H1 (cell line): ENCODE measurements around the gene ZMYND15. TPM values are rescaled to one million over a fixed set of nuclear protein-coding genes. Genes with fewer than 3 reads are reported as not detected.

Experiments used
- CTCF ChIA-PET: fragments of 300-600 bp; sonication (Branson Sonifier 250); formaldehyde crosslinking; loops from one replicate; lab custom pipeline; 2021; ENCODE audit not compliant: partially characterized antibody; lab: Charles Lee
- POLR2A ChIA-PET: fragments of 300-600 bp; sonication (Branson Sonifier 250); formaldehyde crosslinking; loops from one replicate; lab custom pipeline; 2021; ENCODE audit warnings: inconsistent platforms; ENCODE audit not compliant: partially characterized antibody; lab: Charles Lee
- DNase-seq, 2 experiments: peaks; one replicate each; pipeline versions ENCODE4 v3.0.0 to v3.0.0-alpha.2; 2010 to 2022; ENCODE audit warnings: low spot score in 2 of 2, low read depth in 1 of 2, mixed read lengths in 1 of 2
- FAIRE-seq: peaks from 2 replicates; lab custom pipeline; 2011; peaks lifted over from hg19 to GRCh38; lab: Jason Lieb, UNC
- H2AFZ ChIP-seq: 2 replicates; pipeline ENCODE4 v1.8.1; 2012; ENCODE audit warnings: low read length, inconsistent platforms
- H2AK5ac ChIP-seq: 2 replicates; pipeline ENCODE4 v1.6.1; 2013; ENCODE audit warnings: low read depth, low read length
- H2BK120ac ChIP-seq: replicated peaks from 2 replicates; pipeline ENCODE3; 2013; ENCODE audit warnings: low read depth, low read length, inconsistent platforms
- H2BK12ac ChIP-seq: 2 replicates; pipeline ENCODE4 v1.6.1; 2013; ENCODE audit warnings: low read depth, low read length
- H2BK15ac ChIP-seq: 2 replicates; pipeline ENCODE4 v1.6.1; 2013; ENCODE audit warnings: low read length
- H2BK20ac ChIP-seq: 2 replicates; pipeline ENCODE4 v1.6.1; 2013; ENCODE audit warnings: low read length
- H2BK5ac ChIP-seq: 2 replicates; pipeline ENCODE4 v1.6.1; 2013; ENCODE audit warnings: low read depth, low read length
- H3K14ac ChIP-seq: 2 replicates; pipeline ENCODE4 v1.6.1; 2013; ENCODE audit warnings: inconsistent platforms; ENCODE audit not compliant: insufficient read length
- H3K18ac ChIP-seq: 2 replicates; pipeline ENCODE4 v1.6.1; 2013; ENCODE audit warnings: low read length; ENCODE audit errors: extremely low read depth
- H3K23ac ChIP-seq: 2 replicates; pipeline ENCODE4 v1.6.1; 2013; ENCODE audit warnings: inconsistent platforms; ENCODE audit not compliant: insufficient read length
- H3K23me2 ChIP-seq: 2 replicates; pipeline ENCODE4 v1.6.1; 2013; ENCODE audit warnings: low read depth, low read length
- H3K27ac ChIP-seq: 2 replicates; pipeline ENCODE4 v1.6.1; 2011; ENCODE audit warnings: low read depth, low read length, inconsistent platforms
- H3K27me3 ChIP-seq, 4 experiments: replicated peaks in 1 of 4; 1 replicate in 1 of 4; 2 replicates in 3 of 4; pipeline versions ENCODE4 v1.6.1 to v1.8.1; 2011 to 2013; ENCODE audit warnings: low read length in 3 of 4, mild to moderate bottlenecking in 3 of 4, inconsistent platforms in 2 of 4, mixed read lengths in 2 of 4, moderate library complexity in 1 of 4; ENCODE audit not compliant: control insufficient read depth in 3 of 4, insufficient read depth in 3 of 4; ENCODE audit errors: extremely low read depth in 1 of 4
- H3K36me3 ChIP-seq, 4 experiments: 2 replicates each; pipeline versions ENCODE4 v1.6.1 to v1.8.1; 2011 to 2013; ENCODE audit warnings: mild to moderate bottlenecking in 4 of 4, low read length in 3 of 4, moderate library complexity in 2 of 4, control low read depth in 1 of 4, inconsistent platforms in 1 of 4; ENCODE audit not compliant: insufficient read depth in 4 of 4, control insufficient read depth in 2 of 4
- H3K4ac ChIP-seq: replicated peaks from 2 replicates; pipeline ENCODE3; 2013; ENCODE audit warnings: low read length, low read depth, mixed read lengths, inconsistent platforms; ENCODE audit not compliant: insufficient read length
- H3K4me1 ChIP-seq, 4 experiments: replicated peaks in 1 of 4; 1 replicate in 1 of 4; 2 replicates in 3 of 4; pipeline versions ENCODE4 v1.6.1 to v1.8.1; 2011 to 2013; ENCODE audit warnings: low read length in 3 of 4, inconsistent platforms in 2 of 4, mixed read lengths in 1 of 4; ENCODE audit not compliant: insufficient read depth in 4 of 4, control insufficient read depth in 3 of 4
- H3K4me2 ChIP-seq, 2 experiments: 2 replicates each; pipeline versions ENCODE4 v1.6.1 to v1.8.1; 2011 to 2013; ENCODE audit warnings: low read depth in 2 of 2, low read length in 2 of 2, control low read depth in 1 of 2, inconsistent platforms in 1 of 2, mild to moderate bottlenecking in 1 of 2; ENCODE audit not compliant: insufficient read depth in 1 of 2
- H3K4me3 ChIP-seq, 4 experiments: fragments of 200-600, 300-600 bp in 1 of 4; sonication (generic), shearing (Covaris generic), sonication (Bioruptor Twin) in 1 of 4; 2 replicates each; pipeline versions ENCODE4 v1.5.1 to v1.8.1; 2011 to 2016; ENCODE audit warnings: low read length in 4 of 4, low read depth in 3 of 4, control low read depth in 2 of 4, inconsistent platforms in 2 of 4, mild to moderate bottlenecking in 2 of 4, mixed read lengths in 1 of 4, moderate library complexity in 1 of 4; ENCODE audit not compliant: insufficient read depth in 2 of 4; ENCODE audit errors: extremely low read depth in 1 of 4
- H3K56ac ChIP-seq: replicated peaks from 2 replicates; pipeline ENCODE3; 2013; ENCODE audit warnings: low read depth, mild to moderate bottlenecking, mixed read lengths, low read length, inconsistent platforms; ENCODE audit not compliant: insufficient read length
- H3K79me1 ChIP-seq: 2 replicates; pipeline ENCODE4 v1.6.1; 2013; ENCODE audit warnings: low read depth, low read length, control low read depth
- H3K79me2 ChIP-seq, 2 experiments: 2 replicates each; pipeline versions ENCODE4 v1.6.1 to v1.8.1; 2012 to 2013; ENCODE audit warnings: low read length in 2 of 2, mild to moderate bottlenecking in 2 of 2, inconsistent platforms in 1 of 2; ENCODE audit not compliant: insufficient read depth in 2 of 2, control insufficient read depth in 1 of 2
- H3K9ac ChIP-seq, 4 experiments: replicated peaks in 1 of 4; 1 replicate in 1 of 4; 2 replicates in 3 of 4; pipeline versions ENCODE4 v1.6.1 to v1.8.1; 2011 to 2013; ENCODE audit warnings: low read depth in 3 of 4, low read length in 3 of 4, control low read depth in 2 of 4, mild to moderate bottlenecking in 2 of 4, moderate library complexity in 2 of 4, inconsistent platforms in 1 of 4; ENCODE audit errors: extremely low read depth in 1 of 4
- H3K9me3 ChIP-seq, 2 experiments: 2 replicates each; pipeline versions ENCODE4 v1.6.1 to v1.8.1; 2012 to 2013; ENCODE audit warnings: mild to moderate bottlenecking in 2 of 2, moderate library complexity in 2 of 2, control low read depth in 1 of 2, inconsistent platforms in 1 of 2, low read depth in 1 of 2, low read length in 1 of 2, mixed read lengths in 1 of 2; ENCODE audit not compliant: insufficient read depth in 2 of 2
- H4K20me1 ChIP-seq, 2 experiments: replicated peaks in 1 of 2; 2 replicates each; pipeline versions ENCODE3 to v1.8.1; 2011 to 2013; ENCODE audit warnings: inconsistent platforms in 2 of 2, low read length in 2 of 2, mild to moderate bottlenecking in 1 of 2; ENCODE audit not compliant: insufficient read depth in 2 of 2, control insufficient read depth in 1 of 2
- H4K5ac ChIP-seq: 2 replicates; pipeline ENCODE4 v1.6.1; 2013; ENCODE audit warnings: low read length, low read depth, mixed read lengths, inconsistent platforms; ENCODE audit not compliant: insufficient read length
- H4K8ac ChIP-seq: 2 replicates; pipeline ENCODE4 v1.8.0; 2013; ENCODE audit warnings: mild to moderate bottlenecking, moderate library complexity, low read length, inconsistent platforms; ENCODE audit not compliant: insufficient read depth; ENCODE audit errors: extremely low read depth
- H4K91ac ChIP-seq: replicated peaks from 2 replicates; pipeline ENCODE3; 2013; ENCODE audit warnings: low read length, mixed read lengths, inconsistent platforms; ENCODE audit not compliant: insufficient read length
- ASH2L ChIP-seq: fragments of 200-600, 300-600 bp; sonication (generic); IDR thresholded peaks from one replicate; pipeline ENCODE4 v1.7.1; 2017; ENCODE audit warnings: low read length
- CREB1 ChIP-seq: IDR thresholded peaks from 2 replicates; pipeline ENCODE4 v1.6.1; 2012; ENCODE audit warnings: inconsistent platforms
- CTBP2 ChIP-seq: IDR thresholded peaks from 2 replicates; pipeline ENCODE4 v1.7.0; 2011; ENCODE audit warnings: borderline replicate concordance, mild to moderate bottlenecking, moderate library complexity, mixed read lengths, low read length; ENCODE audit not compliant: insufficient read depth, insufficient read length
- HDAC6 ChIP-seq: IDR thresholded peaks from one replicate; pipeline ENCODE4 v1.7.1; 2012; ENCODE audit warnings: low read depth, mild to moderate bottlenecking, inconsistent platforms, low read length, moderate library complexity
- KDM4A ChIP-seq: IDR thresholded peaks from one replicate; pipeline ENCODE4 v1.7.1; 2012; ENCODE audit warnings: low read depth, mild to moderate bottlenecking, moderate library complexity, low read length, inconsistent platforms; ENCODE audit not compliant: severe bottlenecking
- MAX ChIP-seq: IDR thresholded peaks from 2 replicates; pipeline ENCODE4 v1.6.1; 2012; ENCODE audit warnings: inconsistent platforms
- PHF8 ChIP-seq: fragments of 200-600 bp; sonication (generic); conservative IDR thresholded peaks from 2 replicates; pipeline ENCODE4 v1.7.1; 2012; ENCODE audit warnings: low read depth, mild to moderate bottlenecking, inconsistent platforms, low read length, moderate library complexity
- RAD21 ChIP-seq, 2 experiments: IDR thresholded peaks in 1 of 2; conservative IDR thresholded peaks in 1 of 2; 2 replicates each; pipeline ENCODE4 v1.6.1; 2011; ENCODE audit warnings: low read depth in 2 of 2, low read length in 2 of 2, improper control_type of control experiment in 1 of 2, inconsistent platforms in 1 of 2, mild to moderate bottlenecking in 1 of 2, moderate library complexity in 1 of 2
- SP4 ChIP-seq: IDR thresholded peaks from 2 replicates; pipeline ENCODE4 v1.6.1; 2012; ENCODE audit warnings: low read length, inconsistent platforms
- TAF7 ChIP-seq: optimal IDR thresholded peaks from 2 replicates; pipeline ENCODE3; 2011; ENCODE audit warnings: low read depth, mild to moderate bottlenecking, inconsistent platforms, low read length, moderate library complexity, borderline replicate concordance
- WGBS, 2 experiments: shearing (Covaris generic) in 1 of 2; methylation state at CpG; one replicate each; pipeline versions ENCODE4 v1.1.6 to v1.1.7; 2013 to 2015; ENCODE audit warnings: low lambda C conversion rate in 2 of 2, mixed read lengths in 2 of 2, inconsistent platforms in 1 of 2, low coverage in 1 of 2, missing lambda C conversion rate in 1 of 2; ENCODE audit not compliant: insufficient replicate concordance in 2 of 2, insufficient coverage in 1 of 2, insufficient read length in 1 of 2; ENCODE audit errors: extremely low coverage in 1 of 2, missing lambda C conversion rate in 1 of 2; 5-methylcytosine and 5-hydroxymethylcytosine counted together
- polyA plus RNA-seq, 7 experiments: library from polyadenylated mRNA; depleted of rRNA in 3 of 7; stranded (reverse) in 5 of 7; unstranded in 2 of 7; fragments of >200 nt in 5 of 7; fragments of 200-250 nt in 2 of 7; gene quantifications; 1 replicate in 5 of 7; 2 replicates in 1 of 7; 4 replicates in 1 of 7; pipeline versions ENCODE4 v1.2.1 to v1.2.3, GENCODE V29; 2011 to 2013; ENCODE audit warnings: missing spikeins in 2 of 7, mixed read lengths in 2 of 7
- total RNA-seq: library from RNA; stranded (reverse); fragmentation: NEBNext Ultra II Directional; extraction: Animal tissue kit (Norgen Biotek cat#: 25700); gene quantifications from 2 replicates; pipeline ENCODE4 v1.2.1, GENCODE V29; 2021

ZMYND15 gene
- total and polyA plus RNA-seq, 2 of the 8 experiments (the other 6 are each of a cell fraction or from before 2014, with no cell fraction given): 0.53 to 0.58 TPM

- Histone ChIP-seq H3K27me3 (peaks cover 3 to 30% (median 17%) of the 10 kb centered on the region in 4 experiments), H3K56ac (no peak overlapping the region), H3K79me2 (no peaks in the 10 kb centered on the region), H3K9me3 (no peaks in the 10 kb centered on the region), H3K23ac (no peak overlapping the region), H3K9ac (peak overlapping the region; percentile 23 to 60 (median 30); a peak in 5 of 7 replicates), H3K36me3 (no peaks in the 10 kb centered on the region), H3K23me2 (peaks cover 17% of the 10 kb centered on the region), H4K8ac (peak overlapping the region; percentile 89; the same call in 1 of the 2 replicates), H2BK120ac (no peak overlapping the region), H3K27ac (no peak overlapping the region), H2BK12ac (peak overlapping the region; percentile 75), H3K4me3 (peak overlapping the region; percentile 46 to 74 (median 66)), H2BK20ac (no peak overlapping the region), H2BK15ac (peak overlapping the region; percentile 19; the same call in 1 of the 2 replicates), H4K20me1 (peaks cover 0 to 2% of the 10 kb centered on the region in 2 experiments), H2AK5ac (no peak overlapping the region), H2AFZ (peak overlapping the region; percentile 97), H3K18ac (peak overlapping the region; percentile 71; the same call in 1 of the 2 replicates), H3K4me1 (peaks cover 0 to 15% (median 8%) of the 10 kb centered on the region in 4 experiments; a peak in 5 of 7 replicates), H4K5ac (no peak overlapping the region), H3K14ac (no peak overlapping the region), H2BK5ac (no peak overlapping the region), H3K79me1 (no peaks in the 10 kb centered on the region), H3K4ac (no peak overlapping the region), H4K91ac (no peak overlapping the region), H3K4me2 (peak overlapping the region; percentile 70 to 98)
- CTCF ChIA-PET: interaction anchor here (0.7 to 4.8 kb wide), 28 partner anchors 11 to 227 kb away, joined by 3 to 27 read pairs (median 4); partner anchors contain the start of genes MED11, PLD2 and TM4SF5
- 3% methylated on average over 70 of the region's 91 CpGs; no CpG with 5 or more reads in 1 of the 2 experiments for WGBS, 2 experiments
- POLR2A ChIA-PET: interaction anchor here (1.1 to 3.1 kb wide), 11 partner anchors 15 to 150 kb away, joined by 3 to 15 read pairs (median 4); partner anchors contain the start of genes PLD2, RNF167 and SLC25A11
- DNase-seq (peak in 1 of 2 experiments; percentile 81), FAIRE-seq (no peak)
- TF ChIP-seq SP4 (no peak), KDM4A (peak; percentile 55), HDAC6 (no peak), MAX (peak; percentile 52; the same call in 1 of the 2 replicates), PHF8 (peak; percentile 41; the same call in 1 of the 2 replicates), ASH2L (peak; percentile 51), CTBP2 (peak; percentile 77), CREB1 (peak; percentile 58), TAF7 (peak; percentile 21), RAD21 (IDR thresholded peaks at IDR 0.05 in 1 of 2, conservative IDR thresholded peaks at IDR 0.05 in 1 of 2; ENCODE audit: low read depth in 2 of 2, low read length in 2 of 2) (peak in 1 of 2 experiments; percentile 8; a peak in 2 of 4 replicates)
These were observed 50.5 kb downstream of the ZMYND15 start for GRCh38 chr17:4789951-4790704.
